GM23338 (cell line): ENCODE data around the gene FILIP1L. TPM values are rescaled to one million over a fixed set of nuclear protein-coding genes. Genes with fewer than 3 reads are reported as not detected.

Experiments
- ATAC-seq: fragments of 200-7000 bp; cut with Tn5 transposase; 3 replicates; pipeline ENCODE4 v1.9.1; 2020
- DNase-seq: peaks from one replicate; pipeline ENCODE4 v3.0.0-alpha.2; 2015; ENCODE audit warnings: low spot score
- H2AFZ ChIP-seq: fragments of 200-600 bp; sonication (generic); 2 replicates; pipeline ENCODE4 v1.8.0; 2016; ENCODE audit warnings: antibody characterized with exemption, mild to moderate bottlenecking, moderate library complexity
- H3F3A ChIP-seq: fragments of 200-600 bp; sonication (generic); replicated peaks from 2 replicates; pipeline ENCODE4 v1.8.0; 2017; ENCODE audit warnings: antibody characterized with exemption, mixed run types, low read depth
- H3K27ac ChIP-seq: fragments of 200-600 bp; sonication (generic); 2 replicates; pipeline ENCODE4 v1.6.1; 2016; ENCODE audit warnings: low read depth
- H3K27me3 ChIP-seq: fragments of 200-600 bp; sonication (generic); 2 replicates; pipeline ENCODE4 v1.8.0; 2016; ENCODE audit warnings: mild to moderate bottlenecking, mixed run types, moderate library complexity; ENCODE audit not compliant: insufficient read depth
- H3K36me3 ChIP-seq: fragments of 200-600 bp; sonication (generic); 2 replicates; pipeline ENCODE4 v1.8.0; 2016; ENCODE audit warnings: mild to moderate bottlenecking; ENCODE audit not compliant: insufficient read depth
- H3K4me1 ChIP-seq: fragments of 200-600 bp; sonication (generic); 2 replicates; pipeline ENCODE4 v1.8.0; 2016; ENCODE audit warnings: mild to moderate bottlenecking, moderate library complexity; ENCODE audit not compliant: insufficient read depth
- H3K4me2 ChIP-seq: fragments of 200-600 bp; sonication (generic); 2 replicates; pipeline ENCODE4 v1.7.1; 2017; ENCODE audit warnings: mixed run types
- H3K4me3 ChIP-seq: fragments of 200-600 bp; sonication (generic); 2 replicates; pipeline ENCODE4 v1.6.1; 2016; ENCODE audit warnings: mixed run types
- H3K79me2 ChIP-seq: fragments of 200-600 bp; sonication (generic); replicated peaks from 2 replicates; pipeline ENCODE4 v1.8.0; 2017; ENCODE audit warnings: mild to moderate bottlenecking; ENCODE audit not compliant: insufficient read depth
- H3K9me2 ChIP-seq: fragments of 200-600 bp; sonication (generic); 2 replicates; pipeline ENCODE4 v1.8.0; 2017; ENCODE audit not compliant: insufficient read depth
- H4K20me1 ChIP-seq: fragments of 200-600 bp; sonication (generic); replicated peaks from 2 replicates; pipeline ENCODE4 v1.8.0; 2017; ENCODE audit warnings: mild to moderate bottlenecking; ENCODE audit not compliant: insufficient read depth
- H3K27ac Mint-ChIP-seq: 2 replicates; pipeline ENCODE4 v1.8.0; 2020; ENCODE audit warnings: inconsistent platforms, mild to moderate bottlenecking, moderate library complexity, mixed read lengths
- H3K27me3 Mint-ChIP-seq: 3 replicates; pipeline ENCODE4 v1.8.0; 2022; ENCODE audit warnings: low read depth, mild to moderate bottlenecking, moderate library complexity, mixed read lengths, inconsistent platforms; ENCODE audit not compliant: insufficient read depth, poor library complexity
- H3K36me3 Mint-ChIP-seq: 3 replicates; pipeline ENCODE4 v1.8.0; 2021; ENCODE audit warnings: low read depth, mild to moderate bottlenecking, inconsistent platforms, moderate library complexity, mixed read lengths
- H3K4me1 Mint-ChIP-seq: 3 replicates; pipeline ENCODE4 v1.8.0; 2020; ENCODE audit warnings: mild to moderate bottlenecking, inconsistent platforms, mixed read lengths
- H3K4me3 Mint-ChIP-seq: 3 replicates; pipeline ENCODE4 v1.8.0; 2021; ENCODE audit warnings: moderate library complexity, mild to moderate bottlenecking, inconsistent platforms, mixed read lengths
- H3K9me3 Mint-ChIP-seq: 3 replicates; pipeline ENCODE4 v1.8.0; 2020; ENCODE audit warnings: moderate library complexity, mild to moderate bottlenecking, inconsistent platforms, mixed read lengths
- CREB1 ChIP-seq: fragments of 250-450 bp; sonication (Bioruptor Pico); IDR thresholded peaks from 2 replicates; pipeline ENCODE4 v1.5.0; 2020; ENCODE audit warnings: low read depth, mild to moderate bottlenecking, moderate library complexity
- ETS1 ChIP-seq: IDR thresholded peaks from 2 replicates; pipeline ENCODE4 v1.6.1; 2016; ENCODE audit warnings: antibody characterized with exemption
- EZH2 ChIP-seq: fragments of 200-600 bp; sonication (generic); IDR thresholded peaks from one replicate; pipeline ENCODE4 v1.8.0; 2017; ENCODE audit warnings: antibody characterized with exemption, mild to moderate bottlenecking, low read depth; ENCODE audit not compliant: unreplicated experiment
- POLR2AphosphoS5 ChIP-seq: IDR thresholded peaks from 2 replicates; pipeline ENCODE4 v1.6.1; 2016; ENCODE audit warnings: antibody characterized with exemption, low read depth
- STAT1 ChIP-seq: IDR thresholded peaks from one replicate; pipeline ENCODE4 v1.6.1; 2016; ENCODE audit warnings: antibody characterized with exemption; ENCODE audit not compliant: unreplicated experiment
- ZNF114 ChIP-seq: fragments of 250-450 bp; sonication (Bioruptor Pico); IDR thresholded peaks from 2 replicates; pipeline ENCODE4 v1.5.0; 2020; ENCODE audit warnings: mild to moderate bottlenecking, moderate library complexity
- ZNF331 ChIP-seq: fragments of 250-450 bp; sonication (Bioruptor Pico); IDR thresholded peaks from 2 replicates; pipeline ENCODE4 v1.5.0; 2020; ENCODE audit warnings: low read depth, mild to moderate bottlenecking, moderate library complexity
- polyA plus RNA-seq: library from polyadenylated mRNA; unstranded; fragments of >200 nt; fragmentation: Nextera tagmentation; extraction: Ambion mirVana; gene quantifications from 2 replicates; pipeline ENCODE4 v1.2.1, GENCODE V29; 2016
- total RNA-seq: library from RNA; depleted of rRNA; stranded (reverse); fragments of >200 nt; shearing (Covaris generic); gene quantifications from 2 replicates; pipeline ENCODE4 v1.2.3, GENCODE V29; 2014
- TF ChIP-seq, protein P1 (sequence below), 2 experiments: fragments of 200-600 bp in 1 of 2; sonication (generic) in 1 of 2; conservative IDR thresholded peaks; 2 replicates each; pipeline versions ENCODE4 v1.5.1 to v1.6.1; 2016 to 2017; ENCODE audit warnings: antibody characterized with exemption in 2 of 2, low read depth in 2 of 2, mild to moderate bottlenecking in 2 of 2, moderate library complexity in 1 of 2
- TF ChIP-seq, protein P2 (sequence below): IDR thresholded peaks from one replicate; pipeline ENCODE4 v1.6.1; 2018; ENCODE audit warnings: antibody characterized with exemption; ENCODE audit not compliant: unreplicated experiment

Gene FILIP1L
- total and polyA plus RNA-seq, 2 experiments from 2014 or later, result 1.6 TPM; not detected in 1

DNA sequence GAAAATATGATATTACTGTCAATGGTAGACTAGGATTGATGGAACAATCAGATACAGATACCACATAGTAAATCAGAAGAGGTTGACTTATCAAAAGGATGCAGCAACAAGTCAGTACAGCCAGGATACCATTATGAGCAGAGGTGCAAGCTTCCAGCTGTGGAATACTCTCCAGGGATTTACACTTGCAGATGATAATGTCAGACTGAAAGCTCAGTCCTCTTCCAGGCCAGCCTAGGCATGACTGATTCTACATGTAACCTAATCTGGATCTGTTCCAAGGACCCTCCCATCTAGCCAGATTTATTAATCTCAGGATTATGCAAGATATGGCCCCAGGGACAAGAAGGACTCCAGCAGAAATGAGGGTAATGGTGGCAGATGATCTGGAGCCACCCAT lies 8.2 kb downstream of the FILIP1L start (continued):
- TF ChIP-seq, protein P1, sequence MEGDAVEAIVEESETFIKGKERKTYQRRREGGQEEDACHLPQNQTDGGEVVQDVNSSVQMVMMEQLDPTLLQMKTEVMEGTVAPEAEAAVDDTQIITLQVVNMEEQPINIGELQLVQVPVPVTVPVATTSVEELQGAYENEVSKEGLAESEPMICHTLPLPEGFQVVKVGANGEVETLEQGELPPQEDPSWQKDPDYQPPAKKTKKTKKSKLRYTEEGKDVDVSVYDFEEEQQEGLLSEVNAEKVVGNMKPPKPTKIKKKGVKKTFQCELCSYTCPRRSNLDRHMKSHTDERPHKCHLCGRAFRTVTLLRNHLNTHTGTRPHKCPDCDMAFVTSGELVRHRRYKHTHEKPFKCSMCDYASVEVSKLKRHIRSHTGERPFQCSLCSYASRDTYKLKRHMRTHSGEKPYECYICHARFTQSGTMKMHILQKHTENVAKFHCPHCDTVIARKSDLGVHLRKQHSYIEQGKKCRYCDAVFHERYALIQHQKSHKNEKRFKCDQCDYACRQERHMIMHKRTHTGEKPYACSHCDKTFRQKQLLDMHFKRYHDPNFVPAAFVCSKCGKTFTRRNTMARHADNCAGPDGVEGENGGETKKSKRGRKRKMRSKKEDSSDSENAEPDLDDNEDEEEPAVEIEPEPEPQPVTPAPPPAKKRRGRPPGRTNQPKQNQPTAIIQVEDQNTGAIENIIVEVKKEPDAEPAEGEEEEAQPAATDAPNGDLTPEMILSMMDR (conservative IDR thresholded peaks at IDR 0.05; ENCODE audit: low read depth in 2 of 2), result no peak
- TF ChIP-seq ZNF331 (CRISPR knock-in tag) (no peak), ETS1 (no peak), STAT1 (no peak), POLR2AphosphoS5 (no peak)

DNA sequence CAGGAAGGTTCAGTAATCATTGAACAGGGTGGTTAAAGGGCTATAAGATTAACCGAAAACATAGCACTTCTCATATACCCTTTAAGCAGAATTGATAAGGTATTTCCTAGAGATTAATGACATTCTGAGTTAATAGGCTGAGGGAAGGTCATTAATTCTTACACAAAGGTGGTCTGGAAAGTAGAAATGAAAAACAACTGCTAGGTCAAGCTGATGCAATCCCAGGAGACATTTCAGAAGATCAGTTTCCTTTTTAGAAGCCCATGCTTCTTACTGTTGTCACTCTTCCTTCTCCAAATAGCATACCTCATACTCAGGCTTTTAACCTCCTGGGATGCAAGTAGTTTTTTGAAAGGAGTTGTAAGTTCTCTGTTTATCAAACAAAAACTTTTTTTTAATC lies 8.8 kb downstream of the FILIP1L start:
- H3K27me3 ChIP-seq, result no peaks in the 10 kb centered on the region
- no peak overlapping the region for H3K27ac ChIP-seq
- no peaks in the 10 kb centered on the region for H3K27me3 Mint-ChIP-seq
- H3K36me3 ChIP-seq, result no peaks in the 10 kb centered on the region
- H3K79me2 ChIP-seq, result no peaks in the 10 kb centered on the region
- no peaks in the 10 kb centered on the region for H4K20me1 ChIP-seq
- DNase-seq (no peak), ATAC-seq (no peak)
- H3K9me3 Mint-ChIP-seq, result no peaks in the 10 kb centered on the region
- 0 out of 2 replicates have a peak, but pooled peaks cover 7% of the 10 kb centered on the region for H3K4me1 ChIP-seq
- peak overlapping the region; percentile 77 for H3K27ac Mint-ChIP-seq
- H3K4me2 ChIP-seq, result no peak overlapping the region
- H3K4me1 Mint-ChIP-seq, result peaks cover 34% of the 10 kb centered on the region; the same call in 2 of the 3 replicates
- H3K36me3 Mint-ChIP-seq, result no peaks in the 10 kb centered on the region; the same call in 2 of the 3 replicates
- H3K9me2 ChIP-seq, result no peaks in the 10 kb centered on the region
- TF ChIP-seq CREB1 (CRISPR knock-in tag), result no peak
- TF ChIP-seq STAT1, result no peak
- TF ChIP-seq, protein P1 (conservative IDR thresholded peaks at IDR 0.05; ENCODE audit: low read depth in 2 of 2), result no peak
- TF ChIP-seq POLR2AphosphoS5, result no peak
- no peak for TF ChIP-seq ZNF114 (CRISPR knock-in tag)
- TF ChIP-seq, protein P2, sequence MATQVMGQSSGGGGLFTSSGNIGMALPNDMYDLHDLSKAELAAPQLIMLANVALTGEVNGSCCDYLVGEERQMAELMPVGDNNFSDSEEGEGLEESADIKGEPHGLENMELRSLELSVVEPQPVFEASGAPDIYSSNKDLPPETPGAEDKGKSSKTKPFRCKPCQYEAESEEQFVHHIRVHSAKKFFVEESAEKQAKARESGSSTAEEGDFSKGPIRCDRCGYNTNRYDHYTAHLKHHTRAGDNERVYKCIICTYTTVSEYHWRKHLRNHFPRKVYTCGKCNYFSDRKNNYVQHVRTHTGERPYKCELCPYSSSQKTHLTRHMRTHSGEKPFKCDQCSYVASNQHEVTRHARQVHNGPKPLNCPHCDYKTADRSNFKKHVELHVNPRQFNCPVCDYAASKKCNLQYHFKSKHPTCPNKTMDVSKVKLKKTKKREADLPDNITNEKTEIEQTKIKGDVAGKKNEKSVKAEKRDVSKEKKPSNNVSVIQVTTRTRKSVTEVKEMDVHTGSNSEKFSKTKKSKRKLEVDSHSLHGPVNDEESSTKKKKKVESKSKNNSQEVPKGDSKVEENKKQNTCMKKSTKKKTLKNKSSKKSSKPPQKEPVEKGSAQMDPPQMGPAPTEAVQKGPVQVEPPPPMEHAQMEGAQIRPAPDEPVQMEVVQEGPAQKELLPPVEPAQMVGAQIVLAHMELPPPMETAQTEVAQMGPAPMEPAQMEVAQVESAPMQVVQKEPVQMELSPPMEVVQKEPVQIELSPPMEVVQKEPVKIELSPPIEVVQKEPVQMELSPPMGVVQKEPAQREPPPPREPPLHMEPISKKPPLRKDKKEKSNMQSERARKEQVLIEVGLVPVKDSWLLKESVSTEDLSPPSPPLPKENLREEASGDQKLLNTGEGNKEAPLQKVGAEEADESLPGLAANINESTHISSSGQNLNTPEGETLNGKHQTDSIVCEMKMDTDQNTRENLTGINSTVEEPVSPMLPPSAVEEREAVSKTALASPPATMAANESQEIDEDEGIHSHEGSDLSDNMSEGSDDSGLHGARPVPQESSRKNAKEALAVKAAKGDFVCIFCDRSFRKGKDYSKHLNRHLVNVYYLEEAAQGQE, result no peak
- no peak for TF ChIP-seq EZH2
- no peak overlapping the region for H3K4me3 Mint-ChIP-seq
- no peak overlapping the region for H3K4me3 ChIP-seq
- no peaks in the 10 kb centered on the region for H3F3A ChIP-seq
- H2AFZ ChIP-seq, result no peak overlapping the region
